HPDE6-E6E7 (cell line): ENCODE measurements around the gene POLN.
"Not testable (repeated sequence)": the region's sequence is repeated elsewhere in the genome, so short reads cannot be mapped to it uniquely, and the experiment has no call there.

Experiments
- DNase-seq: peaks from one replicate; pipeline ENCODE4 v3.0.0; 2011; ENCODE audit warnings: missing footprints; ENCODE audit errors: extremely low spot score

Gene POLN

GRCh38 chr4:2251795-2252529, 10.0 kb upstream of the POLN start:
- no peak for DNase-seq

- no peak for DNase-seq
These were observed 9.3 kb upstream of the POLN start for GRCh38 chr4:2251073-2251794.

GRCh38 chr4:2250357-2251072, 8.6 kb upstream of the POLN start:
- DNase-seq = no peak

GRCh38 chr4:2249526-2250356, 7.8 kb upstream of the POLN start:
- peak; percentile 60 for DNase-seq

GRCh38 chr4:2248821-2249261, 6.9 kb upstream of the POLN start:
- no peak for DNase-seq

- no peak for DNase-seq
These were observed 6.3 kb upstream of the POLN start for GRCh38 chr4:2248044-2248780.

GRCh38 chr4:2247128-2248043, 5.5 kb upstream of the POLN start:
- no peak for DNase-seq

GRCh38 chr4:2246384-2247127, 4.6 kb upstream of the POLN start:
- DNase-seq = no peak

GRCh38 chr4:2245787-2246275, 3.9 kb upstream of the POLN start:
- no peak for DNase-seq

- DNase-seq = no peak
These were observed 3.3 kb upstream of the POLN start for GRCh38 chr4:2245057-2245786.

- DNase-seq = no peak
These were observed 1.9 kb upstream of the POLN start for GRCh38 chr4:2243681-2244380.

- DNase-seq = no peak
These were observed 918 bp downstream of the POLN start for GRCh38 chr4:2241003-2241402.

GRCh38 chr4:2236944-2237666, 4.8 kb downstream of the POLN start:
- no peak for DNase-seq

- DNase-seq = no peak
These were observed 10.8 kb downstream of the POLN start for GRCh38 chr4:2231082-2231481.

GRCh38 chr4:2226261-2226660, 15.7 kb downstream of the POLN start:
- DNase-seq = no peak

GRCh38 chr4:2222838-2223237, 19.1 kb downstream of the POLN start:
- DNase-seq = no peak

- not testable (repeated sequence) for DNase-seq
These were observed 20.5 kb downstream of the POLN start for GRCh38 chr4:2221378-2221777.
